Activated CD4-positive, alpha-beta T cell treated with anti-CD3 and anti-CD28 coated beads for 36 hours (primary cell): ENCODE data around the gene SPDYC. TPM values are rescaled to one million over a fixed set of nuclear protein-coding genes. Genes with fewer than 3 reads are reported as not detected.

Experiments used
- ATAC-seq: fragments of 200-7000 bp; cut with Tn5 transposase; one replicate; pipeline ENCODE4 v1.10.0; 2021; ENCODE audit warnings: mild to moderate bottlenecking, moderate library complexity
- CTCF ChIA-PET: fragments of 350-600 bp; sonication (Branson Sonifier 250); formaldehyde crosslinking; loops from one replicate; lab custom pipeline; 2021; ENCODE audit warnings: antibody characterized with exemption; lab: Charles Lee
- POLR2A ChIA-PET: fragments of 350-600 bp; sonication (Branson Sonifier 250); formaldehyde crosslinking; loops from one replicate; lab custom pipeline; 2021; ENCODE audit warnings: antibody characterized with exemption, inconsistent platforms; lab: Charles Lee
- DNase-seq: peaks from one replicate; pipeline ENCODE4 v3.0.0-alpha.2; 2020
- H3K27ac Mint-ChIP-seq: one replicate; pipeline ENCODE4 v1.8.0; 2021; ENCODE audit warnings: mixed read lengths
- H3K27me3 Mint-ChIP-seq: one replicate; pipeline ENCODE4 v1.8.0; 2021; ENCODE audit warnings: mixed read lengths
- H3K36me3 Mint-ChIP-seq: one replicate; pipeline ENCODE4 v1.8.0; 2021; ENCODE audit warnings: low read depth, mixed read lengths
- H3K4me1 Mint-ChIP-seq: one replicate; pipeline ENCODE4 v1.8.0; 2021; ENCODE audit warnings: mixed read lengths
- H3K4me3 Mint-ChIP-seq: one replicate; pipeline ENCODE4 v1.8.0; 2021; ENCODE audit warnings: mild to moderate bottlenecking, moderate library complexity, mixed read lengths
- H3K9me3 Mint-ChIP-seq: one replicate; pipeline ENCODE4 v1.8.0; 2021; ENCODE audit warnings: low read depth, mixed read lengths
- intact Hi-C, 2 experiments: fragments of 100-400 bp; cut with DNase I in 1 of 2; cut with micrococcal nuclease in 1 of 2; formaldehyde crosslinking; loops; one replicate each; pipeline versions ENCODE4 v1.14.2 to v1.15.1; 2022 to 2024; cut with DNase I, micrococcal nuclease
- total RNA-seq, 2 experiments: library from RNA; stranded (reverse); gene quantifications; one replicate each; pipeline ENCODE4 v1.2.3, GENCODE V29; 2021

SPDYC gene
- total RNA-seq, 2 experiments from 2014 or later: not detected

GRCh38 chr11:65128182-65129145 is 41.6 kb upstream of the SPDYC start:
- Mint-ChIP-seq H3K9me3 (no peaks in the 10 kb centered on the region), H3K4me3 (no peak overlapping the region), H3K27ac (no peak overlapping the region), H3K27me3 (no peaks in the 10 kb centered on the region), H3K36me3 (peaks cover 30% of the 10 kb centered on the region), H3K4me1 (peaks cover 20% of the 10 kb centered on the region)
- ChIA-PET CTCF (interaction anchor here (0.7 to 0.9 kb wide), 2 partner anchors 16 to 260 kb away, joined by 3 read pairs; no protein-coding TSS in a partner anchor), POLR2A (interaction anchor here (0.6 to 1.1 kb wide), 2 partner anchors 205 to 316 kb away, joined by 3 to 4 read pairs; partner anchors contain the start of gene DPF2)
- ATAC-seq: no peak
- intact Hi-C loops: no loop called here
- no peak for DNase-seq

- ChIA-PET CTCF (interaction anchor here (0.5 to 0.7 kb wide), 2 partner anchors 96 to 261 kb away, joined by 3 read pairs; no protein-coding TSS in a partner anchor), POLR2A (no interaction called here)
- H3K4me1 Mint-ChIP-seq: peaks cover 15% of the 10 kb centered on the region
- H3K4me3 Mint-ChIP-seq: no peak overlapping the region
- peaks cover 22% of the 10 kb centered on the region for H3K36me3 Mint-ChIP-seq
- intact Hi-C loops: no loop called here
- H3K27ac Mint-ChIP-seq: no peak overlapping the region
- no peak for ATAC-seq
- H3K9me3 Mint-ChIP-seq: no peaks in the 10 kb centered on the region
- no peak for DNase-seq
- no peaks in the 10 kb centered on the region for H3K27me3 Mint-ChIP-seq
Observed at GRCh38 chr11:65129649-65130441, 40.2 kb upstream of the SPDYC start.

- Mint-ChIP-seq H3K27me3 (no peaks in the 10 kb centered on the region), H3K4me1 (peaks cover 18% of the 10 kb centered on the region), H3K9me3 (no peaks in the 10 kb centered on the region), H3K4me3 (no peak overlapping the region), H3K36me3 (peaks cover 19% of the 10 kb centered on the region), H3K27ac (no peak overlapping the region)
- no peak for ATAC-seq
- ChIA-PET CTCF (no interaction called here), POLR2A (interaction anchor here (1.3 kb wide), 1 partner anchor 9 kb away, joined by 5 read pairs; the partner anchor contains the start of genes FAU and MRPL49)
- intact Hi-C loops: no loop called here
- no peak for DNase-seq
Observed at GRCh38 chr11:65130631-65131416, 39.2 kb upstream of the SPDYC start.

GRCh38 chr11:65131417-65131776 is 38.6 kb upstream of the SPDYC start:
- ATAC-seq (no peak), DNase-seq (no peak)
- Mint-ChIP-seq H3K27me3 (no peaks in the 10 kb centered on the region), H3K9me3 (no peaks in the 10 kb centered on the region), H3K27ac (no peak overlapping the region), H3K4me1 (peaks cover 24% of the 10 kb centered on the region), H3K36me3 (peaks cover 18% of the 10 kb centered on the region), H3K4me3 (no peak overlapping the region)
- ChIA-PET POLR2A (interaction anchor here (1.3 kb wide), 1 partner anchor 9 kb away, joined by 5 read pairs; the partner anchor contains the start of genes FAU and MRPL49), CTCF (interaction anchor here (1.0 kb wide), 1 partner anchor 9 kb away, joined by 3 read pairs; the partner anchor contains the start of genes FAU and MRPL49)
- intact Hi-C loops: no loop called here

GRCh38 chr11:65131895-65132237 is 38.2 kb upstream of the SPDYC start:
- Mint-ChIP-seq H3K4me3 (no peak overlapping the region), H3K9me3 (no peaks in the 10 kb centered on the region), H3K27me3 (no peaks in the 10 kb centered on the region), H3K36me3 (peaks cover 14% of the 10 kb centered on the region), H3K4me1 (peaks cover 27% of the 10 kb centered on the region), H3K27ac (no peak overlapping the region)
- intact Hi-C loops: no loop called here
- ChIA-PET POLR2A (interaction anchor here (1.3 kb wide), 1 partner anchor 10 kb away, joined by 5 read pairs; the partner anchor contains the start of genes FAU and MRPL49), CTCF (interaction anchor here (0.5 to 1.0 kb wide), 3 partner anchors 10 to 440 kb away, joined by 3 to 4 read pairs (median 4); partner anchors contain the start of genes FAU and MRPL49)
- ATAC-seq (no peak), DNase-seq (no peak)

- Mint-ChIP-seq H3K4me3 (peak overlapping the region; percentile 97), H3K36me3 (peaks cover 12% of the 10 kb centered on the region), H3K9me3 (no peaks in the 10 kb centered on the region), H3K27ac (peak overlapping the region; percentile 97), H3K27me3 (no peaks in the 10 kb centered on the region), H3K4me1 (peaks cover 27% of the 10 kb centered on the region)
- CTCF ChIA-PET: interaction anchor here (0.5 to 1.0 kb wide), 3 partner anchors 10 to 439 kb away, joined by 3 to 4 read pairs (median 4); partner anchors contain the start of genes FAU and MRPL49
- intact Hi-C loops: no loop called here
- POLR2A ChIA-PET: interaction anchor here (1.3 to 3.2 kb wide), 2 partner anchors 10 to 130 kb away, joined by 5 to 14 read pairs; partner anchors contain the start of genes FAU, MRPL49 and POLA2
- no peak for DNase-seq
- no peak for ATAC-seq
Observed at GRCh38 chr11:65132238-65132987, 37.6 kb upstream of the SPDYC start.

- Mint-ChIP-seq H3K36me3 (peaks cover 12% of the 10 kb centered on the region), H3K27me3 (no peaks in the 10 kb centered on the region), H3K9me3 (no peaks in the 10 kb centered on the region), H3K4me1 (peaks cover 27% of the 10 kb centered on the region), H3K27ac (peak overlapping the region; percentile 97), H3K4me3 (peak overlapping the region; percentile 97)
- POLR2A ChIA-PET: interaction anchor here (0.6 to 3.2 kb wide), 3 partner anchors 11 to 364 kb away, joined by 3 to 14 read pairs (median 5); partner anchors contain the start of genes FAU, MRPL49 and POLA2
- intact Hi-C loops: no loop called here
- DNase-seq: peak; percentile 83
- peak; percentile 23 for ATAC-seq
- CTCF ChIA-PET: interaction anchor here (0.7 to 2.6 kb wide), 2 partner anchors 11 to 16 kb away, joined by 3 to 7 read pairs; partner anchors contain the start of genes FAU, MRPL49 and ZNHIT2
Observed at GRCh38 chr11:65132988-65133700, 36.9 kb upstream of the SPDYC start.

- ChIA-PET POLR2A (interaction anchor here (0.6 to 3.2 kb wide), 4 partner anchors 12 to 725 kb away, joined by 3 to 14 read pairs (median 4); partner anchors contain the start of genes FAU, MRPL49 and POLA2), CTCF (interaction anchor here (0.6 to 2.6 kb wide), 5 partner anchors 12 to 185 kb away, joined by 3 to 10 read pairs (median 3); partner anchors contain the start of genes FAU, MRPL49 and ZNHIT2)
- H3K9me3 Mint-ChIP-seq: no peaks in the 10 kb centered on the region
- H3K4me3 Mint-ChIP-seq: peak overlapping the region; percentile 97
- DNase-seq (no peak), ATAC-seq (no peak)
- intact Hi-C loops: loop anchor here (1.0 to 2.0 kb wide), 9 partner anchors 11 to 437 kb away; partner anchors contain the start of genes FAU (in 2 of the 2), MRPL49 (in 2 of the 2), VPS51 (in 2 of the 2) and CAPN1 (in 1 of the 2)
- peaks cover 12% of the 10 kb centered on the region for H3K36me3 Mint-ChIP-seq
- H3K27me3 Mint-ChIP-seq: no peaks in the 10 kb centered on the region
- H3K4me1 Mint-ChIP-seq: peaks cover 27% of the 10 kb centered on the region
- peak overlapping the region; percentile 97 for H3K27ac Mint-ChIP-seq
Observed at GRCh38 chr11:65133724-65134123, 36.3 kb upstream of the SPDYC start.
